ENCODE data around the gene HOXA4. TPM values are rescaled to one million over a fixed set of nuclear protein-coding genes. Genes with fewer than 3 reads are reported as not detected.

Gene HOXA4
- total and polyA plus RNA-seq, 2 experiments from 2014 or later: not detected

DNA sequence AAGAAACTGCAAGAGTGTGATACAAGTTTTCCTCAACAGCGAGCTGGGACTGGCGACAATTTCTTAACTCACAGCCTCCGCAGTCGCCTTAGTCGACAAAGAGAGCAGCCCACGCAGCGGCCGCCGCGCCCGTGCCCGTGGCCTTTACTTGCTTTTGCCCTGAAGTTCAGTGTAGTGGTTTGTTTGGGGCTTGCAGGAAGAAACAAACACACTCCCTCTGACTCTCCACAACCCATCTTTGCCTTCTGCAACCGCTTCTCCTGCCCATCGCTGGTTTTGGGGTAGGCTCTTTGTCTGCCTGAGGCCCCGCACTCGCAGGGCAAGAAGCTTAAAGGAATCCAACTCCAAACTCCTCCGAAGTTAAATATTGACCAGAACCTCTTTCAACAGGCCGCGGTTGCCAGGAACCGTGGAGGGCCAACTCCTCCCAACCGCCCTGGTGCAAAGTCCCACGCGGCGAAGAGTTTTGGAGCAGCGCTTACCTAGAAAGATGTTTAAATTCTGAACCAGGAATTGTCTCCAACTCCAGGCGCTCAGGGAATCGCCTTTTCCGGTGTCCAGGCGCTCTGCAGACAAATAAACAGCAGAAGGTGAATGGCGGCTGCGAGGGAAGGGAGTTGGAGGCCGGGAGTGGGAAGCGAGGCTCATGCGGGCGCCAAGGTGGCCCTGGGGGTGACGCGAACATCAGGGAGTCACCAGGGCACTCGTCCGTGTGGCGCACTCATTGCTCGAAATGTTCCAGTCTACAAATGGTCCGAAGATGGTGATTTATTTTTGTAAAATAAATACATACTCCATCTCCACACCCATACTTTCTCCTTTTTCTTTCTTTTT is 8.3 kb downstream of the HOXA4 start:
- Histone ChIP-seq H3K9me2 (ENCODE audit: insufficient read depth) (no peaks in the 10 kb centered on the region), H3K4me3 (peak overlapping the region; percentile 32), H2AFZ (no peak overlapping the region), H3K79me2 (replicated peaks; ENCODE audit: insufficient read depth) (no peaks in the 10 kb centered on the region), H3K36me3 (ENCODE audit: insufficient read depth) (no peaks in the 10 kb centered on the region), H3F3A (replicated peaks; ENCODE audit: low read depth) (peaks cover 55% of the 10 kb centered on the region), H3K4me1 (ENCODE audit: insufficient read depth) (peaks cover 24% of the 10 kb centered on the region), H4K20me1 (replicated peaks; ENCODE audit: insufficient read depth) (peaks cover 65% of the 10 kb centered on the region), H3K27ac (ENCODE audit: low read depth) (no peak overlapping the region), H3K4me2 (peak overlapping the region; percentile 42; the same call in 1 of the 2 replicates), H3K27me3 (ENCODE audit: insufficient read depth) (peaks cover 100% of the 10 kb centered on the region)
- TF ChIP-seq EZH2 (IDR thresholded peaks at IDR 0.05; ENCODE audit: low read depth, unreplicated experiment) (peak; percentile 92), JUNB (IDR thresholded peaks at IDR 0.05; ENCODE audit: unreplicated experiment) (no peak), EZH2phosphoT487 (IDR thresholded peaks at IDR 0.05; ENCODE audit: unreplicated experiment) (peak; percentile 96)
- Mint-ChIP-seq H3K27me3 (ENCODE audit: insufficient read depth, low read depth, poor library complexity) (peaks cover 100% of the 10 kb centered on the region), H3K9me3 (peaks cover 6% of the 10 kb centered on the region; the same call in 1 of the 3 replicates), H3K4me3 (no peak overlapping the region), H3K36me3 (ENCODE audit: low read depth) (no peaks in the 10 kb centered on the region), H3K4me1 (peaks cover 16% of the 10 kb centered on the region), H3K27ac (no peak overlapping the region)
- ATAC-seq (peak; percentile 14), DNase-seq (ENCODE audit: low spot score) (peak; percentile 47)

GRCh38 chr7:27121684-27122076 is 8.9 kb downstream of the HOXA4 start:
- H4K20me1 ChIP-seq (replicated peaks; ENCODE audit: insufficient read depth): peaks cover 65% of the 10 kb centered on the region
- Mint-ChIP-seq H3K27me3 (ENCODE audit: insufficient read depth, low read depth, poor library complexity) (peaks cover 100% of the 10 kb centered on the region), H3K4me1 (peaks cover 16% of the 10 kb centered on the region), H3K9me3 (peaks cover 6% of the 10 kb centered on the region; the same call in 1 of the 3 replicates), H3K27ac (no peak overlapping the region), H3K36me3 (ENCODE audit: low read depth) (no peaks in the 10 kb centered on the region), H3K4me3 (no peak overlapping the region)
- H3K4me3 ChIP-seq: no peak overlapping the region
- H3K27me3 ChIP-seq (ENCODE audit: insufficient read depth): peaks cover 100% of the 10 kb centered on the region
- H3K4me1 ChIP-seq (ENCODE audit: insufficient read depth): peaks cover 24% of the 10 kb centered on the region
- no peaks in the 10 kb centered on the region for H3K79me2 ChIP-seq (replicated peaks; ENCODE audit: insufficient read depth)
- peaks cover 49% of the 10 kb centered on the region for H3F3A ChIP-seq (replicated peaks; ENCODE audit: low read depth)
- no peaks in the 10 kb centered on the region for H3K9me2 ChIP-seq (ENCODE audit: insufficient read depth)
- H3K36me3 ChIP-seq (ENCODE audit: insufficient read depth): no peaks in the 10 kb centered on the region
- TF ChIP-seq EZH2 (IDR thresholded peaks at IDR 0.05; ENCODE audit: low read depth, unreplicated experiment) (peak; percentile 90), ZNF114 (CRISPR knock-in tag; IDR thresholded peaks at IDR 0.05) (no peak), CREB1 (CRISPR knock-in tag; IDR thresholded peaks at IDR 0.05; ENCODE audit: low read depth) (no peak)
- no peak overlapping the region; the same call in 1 of the 2 replicates for H3K4me2 ChIP-seq
- DNase-seq (ENCODE audit: low spot score): no peak
- no peak overlapping the region for H2AFZ ChIP-seq
- no peak overlapping the region for H3K27ac ChIP-seq (ENCODE audit: low read depth)
- ATAC-seq: no peak

DNA sequence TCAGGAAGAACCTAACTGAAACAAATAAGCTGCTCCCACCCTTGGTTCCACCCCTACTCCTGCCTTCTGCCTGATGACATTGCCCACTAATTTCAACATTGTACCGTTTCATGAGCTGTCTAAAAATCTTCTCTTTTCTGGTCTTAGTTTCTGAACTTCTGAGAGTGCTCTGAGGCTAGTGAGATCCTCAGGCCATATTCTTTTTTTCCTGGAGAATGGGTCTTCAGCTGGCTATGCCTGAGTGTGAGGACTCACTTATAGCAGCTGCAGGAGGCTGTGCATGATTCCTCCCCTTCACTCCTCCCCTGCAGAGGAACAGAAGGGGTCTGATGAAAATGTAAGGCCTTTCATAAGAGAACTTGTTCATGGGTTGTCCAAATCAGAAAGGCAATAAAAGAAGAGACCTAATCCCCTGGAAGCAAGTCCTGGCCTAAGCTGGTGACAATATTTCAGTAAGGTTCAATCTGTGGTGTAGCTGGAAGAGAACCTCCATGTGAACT is 11.1 kb downstream of the HOXA4 start:
- Histone ChIP-seq H3K79me2 (replicated peaks; ENCODE audit: insufficient read depth) (no peaks in the 10 kb centered on the region), H3K27ac (ENCODE audit: low read depth) (no peak overlapping the region), H3K27me3 (ENCODE audit: insufficient read depth) (peaks cover 100% of the 10 kb centered on the region), H3K9me2 (ENCODE audit: insufficient read depth) (no peaks in the 10 kb centered on the region), H3K4me1 (ENCODE audit: insufficient read depth) (peaks cover 29% of the 10 kb centered on the region), H3K36me3 (ENCODE audit: insufficient read depth) (no peaks in the 10 kb centered on the region), H4K20me1 (replicated peaks; ENCODE audit: insufficient read depth) (peaks cover 68% of the 10 kb centered on the region), H3K4me3 (no peak overlapping the region), H3F3A (replicated peaks; ENCODE audit: low read depth) (peaks cover 44% of the 10 kb centered on the region), H2AFZ (no peak overlapping the region), H3K4me2 (no peak overlapping the region)
- Mint-ChIP-seq H3K4me1 (peaks cover 14% of the 10 kb centered on the region), H3K9me3 (peaks cover 10% of the 10 kb centered on the region; the same call in 1 of the 3 replicates), H3K4me3 (no peak overlapping the region), H3K27ac (no peak overlapping the region), H3K36me3 (ENCODE audit: low read depth) (no peaks in the 10 kb centered on the region), H3K27me3 (ENCODE audit: insufficient read depth, low read depth, poor library complexity) (peaks cover 100% of the 10 kb centered on the region)
- no peak for DNase-seq (ENCODE audit: low spot score)
- ATAC-seq: no peak
- TF ChIP-seq ETS1 (IDR thresholded peaks at IDR 0.05) (no peak), CREB1 (CRISPR knock-in tag; IDR thresholded peaks at IDR 0.05; ENCODE audit: low read depth) (no peak), EZH2 (IDR thresholded peaks at IDR 0.05; ENCODE audit: low read depth, unreplicated experiment) (peak; percentile 63)
- TF ChIP-seq, protein P1, sequence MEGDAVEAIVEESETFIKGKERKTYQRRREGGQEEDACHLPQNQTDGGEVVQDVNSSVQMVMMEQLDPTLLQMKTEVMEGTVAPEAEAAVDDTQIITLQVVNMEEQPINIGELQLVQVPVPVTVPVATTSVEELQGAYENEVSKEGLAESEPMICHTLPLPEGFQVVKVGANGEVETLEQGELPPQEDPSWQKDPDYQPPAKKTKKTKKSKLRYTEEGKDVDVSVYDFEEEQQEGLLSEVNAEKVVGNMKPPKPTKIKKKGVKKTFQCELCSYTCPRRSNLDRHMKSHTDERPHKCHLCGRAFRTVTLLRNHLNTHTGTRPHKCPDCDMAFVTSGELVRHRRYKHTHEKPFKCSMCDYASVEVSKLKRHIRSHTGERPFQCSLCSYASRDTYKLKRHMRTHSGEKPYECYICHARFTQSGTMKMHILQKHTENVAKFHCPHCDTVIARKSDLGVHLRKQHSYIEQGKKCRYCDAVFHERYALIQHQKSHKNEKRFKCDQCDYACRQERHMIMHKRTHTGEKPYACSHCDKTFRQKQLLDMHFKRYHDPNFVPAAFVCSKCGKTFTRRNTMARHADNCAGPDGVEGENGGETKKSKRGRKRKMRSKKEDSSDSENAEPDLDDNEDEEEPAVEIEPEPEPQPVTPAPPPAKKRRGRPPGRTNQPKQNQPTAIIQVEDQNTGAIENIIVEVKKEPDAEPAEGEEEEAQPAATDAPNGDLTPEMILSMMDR (conservative IDR thresholded peaks at IDR 0.05; ENCODE audit: low read depth in 2 of 2): no peak

Measured in GM23338 (cell line).